Natural killer cell treated with Interleukin-12 subunit alpha and Interleukin-12 subunit beta and Interleukin-15 and Interleukin-18, amount 100 ng/mL, for 72 hours (primary cell): ENCODE measurements around the gene CLEC4C. TPM values are rescaled to one million over a fixed set of nuclear protein-coding genes. Genes with fewer than 3 reads are reported as not detected.
"Not testable (repeated sequence)": the region's sequence is repeated elsewhere in the genome, so short reads cannot be mapped to it uniquely, and the experiment has no call there.

ENCODE experiments used
- ATAC-seq, 2 donors: fragments of 150-1000 bp; cut with Tn5 transposase in 1 of 2; sonication (Bioruptor Pico), chemical (Tn5 transposase) in 1 of 2; 2 replicates each; pipeline ENCODE4 v1.10.0; 2021
- DNase-seq: peaks from one replicate; pipeline ENCODE4 v3.0.0; 2022; ENCODE audit warnings: low spot score
- H3K27ac Mint-ChIP-seq, 2 donors: 1 replicate in 1 of 2; 2 replicates in 1 of 2; pipeline ENCODE4 v1.8.0; 2022; ENCODE audit warnings: mixed read lengths in 2 of 2, mild to moderate bottlenecking in 1 of 2, moderate library complexity in 1 of 2
- H3K27me3 Mint-ChIP-seq, 2 donors: 1 replicate in 1 of 2; 2 replicates in 1 of 2; pipeline ENCODE4 v1.8.0; 2022; ENCODE audit warnings: mixed read lengths in 2 of 2
- H3K36me3 Mint-ChIP-seq: one replicate; pipeline ENCODE4 v1.8.0; 2022; ENCODE audit warnings: mixed read lengths
- H3K4me1 Mint-ChIP-seq, 2 donors: 1 replicate in 1 of 2; 2 replicates in 1 of 2; pipeline ENCODE4 v1.8.0; 2022; ENCODE audit warnings: low read depth in 2 of 2, mixed read lengths in 2 of 2, mild to moderate bottlenecking in 1 of 2
- H3K4me3 Mint-ChIP-seq: one replicate; pipeline ENCODE4 v1.8.0; 2022; ENCODE audit warnings: mixed read lengths
- H3K9me3 Mint-ChIP-seq: 2 replicates; pipeline ENCODE4 v1.8.0; 2022; ENCODE audit warnings: mixed read lengths
- total RNA-seq, 2 donors: library from RNA; stranded (reverse); gene quantifications; one replicate each; pipeline ENCODE4 v1.2.3, GENCODE V29; 2022

Gene CLEC4C, protein sequence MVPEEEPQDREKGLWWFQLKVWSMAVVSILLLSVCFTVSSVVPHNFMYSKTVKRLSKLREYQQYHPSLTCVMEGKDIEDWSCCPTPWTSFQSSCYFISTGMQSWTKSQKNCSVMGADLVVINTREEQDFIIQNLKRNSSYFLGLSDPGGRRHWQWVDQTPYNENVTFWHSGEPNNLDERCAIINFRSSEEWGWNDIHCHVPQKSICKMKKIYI
- not detected for total RNA-seq

DNA sequence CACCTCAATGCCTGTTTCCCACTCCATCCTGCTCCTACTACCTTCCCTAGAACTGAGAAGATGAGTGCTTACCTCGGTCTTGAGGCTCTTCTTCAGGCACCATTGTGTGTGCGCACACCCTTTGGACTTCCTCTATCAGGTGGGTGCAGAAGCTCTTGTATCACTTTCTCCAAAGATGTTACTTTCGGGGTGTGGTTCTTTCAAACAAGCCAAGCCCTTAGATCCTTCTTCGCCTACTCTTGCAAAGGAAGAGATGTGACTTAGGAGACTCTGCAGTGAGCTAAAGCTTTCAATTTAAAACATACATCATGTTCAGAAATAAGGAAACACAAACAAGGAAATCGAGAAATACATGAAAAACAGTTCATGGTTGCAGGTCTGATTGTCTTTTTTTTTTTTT lies at the start of gene CLEC4C:
Gene CLEC4C, minus strand, starts transcription at position 130 of the 400 bp plus-strand sequence. Its CDS starts 27 bp downstream, at position 103.
- no peak for DNase-seq
- H3K36me3 Mint-ChIP-seq: no peaks in the 10 kb centered on the region
- no peaks in the 10 kb centered on the region for H3K9me3 Mint-ChIP-seq
- H3K27me3 Mint-ChIP-seq: no peaks in the 10 kb centered on the region
- ATAC-seq: no peak
- no peak within 1 kb of the TSS for H3K4me3 Mint-ChIP-seq
- H3K4me1 Mint-ChIP-seq: peaks cover 0 to under 1% of the 10 kb centered on the region in 2 donors
- H3K27ac Mint-ChIP-seq: no peak within 1 kb of the TSS

DNA sequence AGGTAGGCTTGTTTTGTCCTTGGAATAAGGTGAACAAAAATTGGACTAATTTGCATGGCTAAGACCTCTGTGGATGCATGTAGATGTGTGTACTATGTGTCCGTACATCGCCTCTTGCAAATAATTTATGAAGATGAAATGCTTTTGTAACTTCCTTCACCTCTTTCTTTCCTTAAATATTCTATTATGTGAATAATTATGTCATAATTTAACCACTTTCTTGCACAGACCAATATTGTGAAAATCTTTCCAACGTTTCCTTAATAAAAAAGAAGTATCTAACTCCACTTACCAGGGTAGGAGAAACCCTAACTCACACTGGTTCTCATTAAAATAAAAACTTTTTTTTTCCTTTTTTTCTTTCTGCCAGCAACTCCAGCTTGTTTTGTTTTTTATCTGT lies 46.0 kb upstream of the CLEC4C start:
- Mint-ChIP-seq H3K4me3 (no peak overlapping the region), H3K36me3 (no peaks in the 10 kb centered on the region), H3K27ac (no peak overlapping the region), H3K27me3 (peaks cover 0 to 3% of the 10 kb centered on the region in 2 donors), H3K9me3 (no peaks in the 10 kb centered on the region), H3K4me1 (no peaks in the 10 kb centered on the region)
- DNase-seq (no peak), ATAC-seq (no peak)

GRCh38 chr12:7788884-7789528 lies 41.8 kb upstream of the CLEC4C start, which contains the start of gene NANOG:
Gene NANOG, plus strand, starts transcription at chr12:7789402. Its CDS starts 213 bp downstream, at chr12:7789615.
- not testable (repeated sequence) for H3K4me1 Mint-ChIP-seq, H3K27me3 Mint-ChIP-seq, DNase-seq, H3K27ac Mint-ChIP-seq, H3K9me3 Mint-ChIP-seq, H3K36me3 Mint-ChIP-seq, H3K4me3 Mint-ChIP-seq, ATAC-seq

DNA sequence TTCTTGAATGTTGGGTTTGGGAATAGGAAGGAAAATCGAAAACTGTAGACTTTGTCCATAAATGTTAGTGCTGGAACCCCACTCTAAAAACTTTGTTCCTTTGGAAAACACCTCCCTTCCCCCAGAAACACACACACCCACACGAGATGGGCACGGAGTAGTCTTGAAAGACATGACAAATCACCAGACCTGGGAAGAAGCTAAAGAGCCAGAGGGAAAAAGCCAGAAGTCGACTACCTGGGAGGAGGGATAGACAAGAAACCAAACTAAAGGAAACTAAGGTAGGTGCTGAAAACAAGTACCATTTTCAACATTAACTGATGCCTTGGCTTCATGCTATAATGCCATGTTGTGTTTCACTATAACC lies 41.1 kb upstream of the CLEC4C start:
- no peak for ATAC-seq
- Mint-ChIP-seq H3K27me3 (peaks cover 0 to 5% of the 10 kb centered on the region in 2 donors), H3K36me3 (no peaks in the 10 kb centered on the region), H3K4me1 (no peaks in the 10 kb centered on the region), H3K9me3 (no peaks in the 10 kb centered on the region), H3K4me3 (no peak overlapping the region), H3K27ac (no peak overlapping the region)
- no peak for DNase-seq

GRCh38 chr12:7787574-7788293 lies 40.6 kb upstream of the CLEC4C start:
- DNase-seq (no peak), ATAC-seq (no peak)
- Mint-ChIP-seq H3K4me3 (no peak overlapping the region), H3K27ac (no peak overlapping the region), H3K4me1 (no peaks in the 10 kb centered on the region), H3K27me3 (peaks cover 0 to 5% of the 10 kb centered on the region in 2 donors), H3K9me3 (no peaks in the 10 kb centered on the region), H3K36me3 (no peaks in the 10 kb centered on the region)

DNA sequence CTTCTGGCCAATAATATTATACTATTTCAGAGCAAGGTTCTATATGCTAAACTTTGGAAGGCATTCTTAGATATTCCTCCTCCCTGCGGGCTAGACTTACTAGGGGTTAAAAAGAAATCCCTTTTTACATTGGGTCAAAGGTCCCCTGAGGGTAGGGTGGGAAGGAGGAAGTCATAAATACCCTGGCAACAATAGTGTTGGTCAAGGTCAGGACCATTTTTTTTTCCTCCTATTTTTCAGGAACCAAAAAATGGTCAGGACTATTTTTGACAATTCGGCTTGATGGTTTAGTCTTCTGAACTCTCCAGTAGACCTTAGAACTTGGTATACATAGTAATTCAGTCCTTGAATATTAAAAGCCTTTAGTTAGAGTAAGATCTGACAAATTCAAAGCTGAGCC lies 37.5 kb upstream of the CLEC4C start:
- Mint-ChIP-seq H3K36me3 (no peaks in the 10 kb centered on the region), H3K4me3 (no peak overlapping the region), H3K27me3 (peaks cover 5% of the 10 kb centered on the region in 2 donors), H3K27ac (no peak overlapping the region), H3K4me1 (no peaks in the 10 kb centered on the region), H3K9me3 (no peaks in the 10 kb centered on the region)
- no peak for ATAC-seq
- no peak for DNase-seq

GRCh38 chr12:7783433-7783832 lies 36.3 kb upstream of the CLEC4C start:
- not testable (repeated sequence) for H3K36me3 Mint-ChIP-seq, H3K4me3 Mint-ChIP-seq, H3K27ac Mint-ChIP-seq, ATAC-seq, H3K4me1 Mint-ChIP-seq, H3K27me3 Mint-ChIP-seq, DNase-seq, H3K9me3 Mint-ChIP-seq

DNA sequence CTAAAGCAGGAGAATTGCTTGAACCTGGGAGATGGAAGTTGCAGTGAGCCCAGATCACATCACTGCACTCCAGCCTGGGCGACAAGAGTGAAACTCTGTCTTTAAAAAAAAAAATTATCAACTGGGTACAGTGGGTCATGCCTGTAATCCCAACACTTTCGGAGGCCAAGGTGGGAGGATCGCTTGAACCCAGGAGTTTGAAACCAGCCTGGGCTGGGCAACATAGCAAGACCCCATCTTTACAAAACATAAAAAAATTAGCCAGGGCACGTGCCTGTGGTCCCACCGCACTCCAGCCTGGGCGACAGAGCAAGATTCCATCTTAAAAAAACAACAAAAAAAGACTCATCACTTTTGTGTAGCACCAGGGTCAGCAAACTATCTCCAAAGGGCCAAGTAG lies 34.9 kb upstream of the CLEC4C start:
- no peak overlapping the region for H3K27ac Mint-ChIP-seq
- ATAC-seq (no peak), DNase-seq (no peak)
- H3K36me3 Mint-ChIP-seq: no peaks in the 10 kb centered on the region
- H3K4me3 Mint-ChIP-seq: no peak overlapping the region
- H3K9me3 Mint-ChIP-seq: no peaks in the 10 kb centered on the region
- peaks cover 5% of the 10 kb centered on the region in 2 donors for H3K27me3 Mint-ChIP-seq
- no peaks in the 10 kb centered on the region for H3K4me1 Mint-ChIP-seq

DNA sequence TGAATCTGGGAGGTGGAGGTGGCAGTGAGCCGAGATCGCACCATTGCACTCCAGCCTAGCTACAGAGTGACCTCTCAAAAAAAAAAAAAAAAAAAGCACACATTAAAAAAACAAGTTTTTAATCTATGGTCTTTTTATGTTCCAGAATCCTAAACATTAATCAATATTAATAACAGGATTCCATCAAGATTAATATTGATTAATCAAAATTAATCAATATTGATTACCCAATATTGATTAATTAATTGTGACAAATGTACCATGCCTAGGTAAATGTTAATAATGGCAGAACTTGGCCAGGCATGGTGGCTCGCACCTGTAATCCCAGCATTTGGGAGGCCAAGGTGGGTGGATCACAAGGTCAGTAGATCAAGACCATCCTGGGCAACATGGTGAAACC lies 34.1 kb upstream of the CLEC4C start:
- H3K9me3 Mint-ChIP-seq: no peaks in the 10 kb centered on the region
- no peaks in the 10 kb centered on the region for H3K36me3 Mint-ChIP-seq
- DNase-seq: no peak
- no peaks in the 10 kb centered on the region for H3K4me1 Mint-ChIP-seq
- no peak overlapping the region for H3K4me3 Mint-ChIP-seq
- H3K27me3 Mint-ChIP-seq: peaks cover 0 to 5% of the 10 kb centered on the region in 2 donors
- H3K27ac Mint-ChIP-seq: no peak overlapping the region
- ATAC-seq: no peak

GRCh38 chr12:7769999-7770398 lies 22.8 kb upstream of the CLEC4C start:
- peaks cover 0 to 7% of the 10 kb centered on the region in 2 donors for H3K27me3 Mint-ChIP-seq
- no peak overlapping the region for H3K27ac Mint-ChIP-seq
- ATAC-seq: no peak
- H3K4me3 Mint-ChIP-seq: no peak overlapping the region
- no peaks in the 10 kb centered on the region for H3K4me1 Mint-ChIP-seq
- no peaks in the 10 kb centered on the region for H3K9me3 Mint-ChIP-seq
- H3K36me3 Mint-ChIP-seq: no peaks in the 10 kb centered on the region
- no peak for DNase-seq

DNA sequence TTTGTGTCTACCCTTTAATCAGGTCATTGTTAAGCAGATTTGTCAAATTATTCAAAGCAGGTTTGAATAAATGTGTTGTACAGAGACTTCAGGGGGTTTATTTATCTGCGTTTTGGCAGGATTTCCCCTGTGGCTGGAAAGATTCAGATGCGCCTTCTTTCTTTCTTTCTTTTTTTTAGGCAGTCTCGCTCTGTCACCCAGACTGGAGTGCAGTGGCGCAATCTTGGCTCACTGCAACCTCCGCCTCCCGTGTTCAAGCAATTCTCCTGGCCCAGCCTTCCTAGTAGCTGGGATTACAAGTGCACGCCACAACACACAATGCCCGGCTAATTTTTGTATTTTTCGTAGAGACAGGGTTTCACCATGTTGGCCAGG lies 11.6 kb upstream of the CLEC4C start:
- H3K27ac Mint-ChIP-seq: no peak overlapping the region
- peaks cover 0 to 3% of the 10 kb centered on the region in 2 donors for H3K27me3 Mint-ChIP-seq
- H3K4me3 Mint-ChIP-seq: no peak overlapping the region
- H3K36me3 Mint-ChIP-seq: no peaks in the 10 kb centered on the region
- no peak for ATAC-seq
- no peak for DNase-seq
- H3K9me3 Mint-ChIP-seq: no peaks in the 10 kb centered on the region
- H3K4me1 Mint-ChIP-seq: peaks cover 0 to 10% of the 10 kb centered on the region in 2 donors

DNA sequence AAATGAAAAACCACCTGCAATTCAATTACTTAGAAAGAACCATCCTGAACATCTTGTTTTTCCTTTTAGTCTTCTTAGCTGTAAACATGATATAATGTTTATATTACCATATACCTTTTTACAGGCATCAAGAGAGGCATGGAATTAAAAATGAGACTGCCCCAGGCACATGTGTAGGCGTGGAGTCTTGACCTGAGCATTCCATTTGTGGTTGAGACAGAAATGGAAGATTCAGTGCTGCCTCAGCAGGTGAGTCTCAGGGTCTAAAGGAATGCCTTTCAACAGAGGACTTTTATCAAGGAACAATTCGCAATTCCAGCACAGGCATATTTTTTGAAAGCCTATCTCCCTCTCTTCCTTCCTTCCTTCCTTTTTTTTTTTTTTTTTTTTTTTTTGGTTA lies 9.8 kb upstream of the CLEC4C start:
- Mint-ChIP-seq H3K36me3 (no peaks in the 10 kb centered on the region), H3K27ac (no peak overlapping the region), H3K9me3 (no peaks in the 10 kb centered on the region), H3K4me1 (peaks cover 6 to 14% of the 10 kb centered on the region in 2 donors), H3K27me3 (peaks cover 0 to 3% of the 10 kb centered on the region in 2 donors), H3K4me3 (no peak overlapping the region)
- DNase-seq (no peak), ATAC-seq (no peak)

DNA sequence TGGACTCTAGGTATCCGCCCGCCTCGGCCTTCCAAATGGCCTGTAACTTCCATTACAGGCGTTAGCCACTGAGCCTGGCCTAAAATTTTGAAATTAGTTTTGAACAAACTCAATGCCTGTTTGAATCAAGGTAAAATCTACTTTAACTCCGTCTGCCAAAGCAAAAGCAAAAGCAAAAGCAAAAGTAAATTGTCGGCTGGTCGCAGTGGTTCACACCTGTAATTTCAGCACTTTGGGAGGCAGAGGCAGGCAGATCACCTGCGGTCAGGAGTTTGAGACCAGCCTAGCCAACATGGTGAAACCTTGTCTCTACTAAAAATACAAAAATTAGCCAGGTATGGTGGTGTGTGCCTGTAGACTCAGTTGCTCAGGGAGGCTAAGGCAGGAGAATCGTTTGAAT lies 8.5 kb upstream of the CLEC4C start:
- peaks cover 6 to 14% of the 10 kb centered on the region in 2 donors for H3K4me1 Mint-ChIP-seq
- H3K27ac Mint-ChIP-seq: peak overlapping the region in 1 of 2 donors; percentile 66
- not testable (repeated sequence) for H3K27me3 Mint-ChIP-seq, H3K9me3 Mint-ChIP-seq, H3K36me3 Mint-ChIP-seq, DNase-seq, H3K4me3 Mint-ChIP-seq
- peak in 1 of 2 donors; percentile 73 for ATAC-seq
